SK-N-MC (cell line): ENCODE measurements around the gene NFAT5.

Source experiments
- EZH2 ChIP-seq: fragments of 200-600 bp; sonication (generic); IDR thresholded peaks from one replicate; pipeline ENCODE4 v1.6.1; 2017; ENCODE audit warnings: antibody characterized with exemption
- POLR2AphosphoS5 ChIP-seq: IDR thresholded peaks from 2 replicates; pipeline ENCODE4 v1.6.1; 2012; ENCODE audit warnings: mild to moderate bottlenecking, low read depth, low read length, borderline replicate concordance

DNA sequence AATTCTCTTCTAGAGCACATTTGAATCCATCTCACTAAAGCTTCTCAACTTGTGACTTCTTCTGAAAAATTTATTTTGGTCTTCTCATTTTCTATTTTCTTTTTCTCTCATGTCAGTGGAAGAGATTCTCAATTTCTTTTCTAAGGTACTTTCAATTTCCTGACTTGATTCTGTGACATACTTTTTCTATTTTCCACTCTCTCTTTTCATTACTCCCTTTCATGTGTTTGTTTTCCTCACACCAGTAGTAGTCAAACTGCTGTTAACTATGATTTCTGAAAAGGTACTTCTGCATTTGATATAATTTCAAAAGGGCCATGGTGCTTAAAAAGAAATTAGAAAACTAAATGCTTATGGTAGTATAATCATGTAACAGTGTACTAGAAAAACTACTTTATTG lies 41.9 kb downstream of the NFAT5 start:
- no peak for TF ChIP-seq POLR2AphosphoS5
- TF ChIP-seq EZH2: no peak
